Dermis blood vessel endothelial cell (primary cell): ENCODE data around the gene RASA2. TPM values are rescaled to one million over a fixed set of nuclear protein-coding genes. Genes with fewer than 3 reads are reported as not detected.
A peak's percentile ranks its signal among the peaks of the same experiment; 100 is the strongest.

ENCODE experiments used
- DNase-seq: peaks from one replicate; pipeline ENCODE4 v3.0.0; 2010
- total RNA-seq: library from RNA; depleted of rRNA; stranded (reverse); fragments of >200 nt; gene quantifications from 2 replicates; pipeline ENCODE4 v1.2.3, GENCODE V29; 2014

Gene RASA2
- 12.7 and 15.3 TPM in 2 replicates for total RNA-seq

GRCh38 chr3:141486746-141487520 is at the start of gene RASA2:
Gene RASA2 (plus strand): TSS chr3:141487027. CDS start chr3:141487084, 57 bp downstream.
- DNase-seq, result peak; percentile 80

- no peak for DNase-seq
Measured at GRCh38 chr3:141439589-141439988, 47.2 kb upstream of the RASA2 start.

- DNase-seq, result no peak
Measured at GRCh38 chr3:141440942-141441341, 45.9 kb upstream of the RASA2 start.

GRCh38 chr3:141441381-141442364 is 45.2 kb upstream of the RASA2 start:
- DNase-seq, result peak; percentile 80

GRCh38 chr3:141442446-141442845 is 44.4 kb upstream of the RASA2 start:
- DNase-seq, result no peak

- no peak for DNase-seq
Measured at GRCh38 chr3:141442914-141443313, 43.9 kb upstream of the RASA2 start.

- DNase-seq, result no peak
Measured at GRCh38 chr3:141444586-141445285, 42.1 kb upstream of the RASA2 start.

- DNase-seq, result no peak
Measured at GRCh38 chr3:141445990-141446389, 40.8 kb upstream of the RASA2 start.

- DNase-seq, result no peak
Measured at GRCh38 chr3:141446737-141447136, 40.1 kb upstream of the RASA2 start.

- DNase-seq, result no peak
Measured at GRCh38 chr3:141447383-141447782, 39.4 kb upstream of the RASA2 start.

- peak; percentile 41 for DNase-seq
Measured at GRCh38 chr3:141448606-141449220, 38.1 kb upstream of the RASA2 start.

GRCh38 chr3:141449424-141449823 is 37.4 kb upstream of the RASA2 start:
- no peak for DNase-seq

GRCh38 chr3:141450727-141451375 is 36.0 kb upstream of the RASA2 start:
- DNase-seq, result no peak

- peak; percentile 80 for DNase-seq
Measured at GRCh38 chr3:141452045-141452444, 34.8 kb upstream of the RASA2 start.

GRCh38 chr3:141452773-141453172 is 34.1 kb upstream of the RASA2 start:
- no peak for DNase-seq

- DNase-seq, result no peak
Measured at GRCh38 chr3:141454054-141454453, 32.8 kb upstream of the RASA2 start.

GRCh38 chr3:141454906-141455602 is 31.8 kb upstream of the RASA2 start:
- DNase-seq, result peak; percentile 89

- DNase-seq, result no peak
Measured at GRCh38 chr3:141455603-141456300, 31.1 kb upstream of the RASA2 start.

- no peak for DNase-seq
Measured at GRCh38 chr3:141456301-141456625, 30.6 kb upstream of the RASA2 start.

GRCh38 chr3:141457624-141458236 is 29.1 kb upstream of the RASA2 start:
- no peak for DNase-seq
